T-helper 22 cell (primary cell): Measurements from ENCODE around the gene SMURF1.

Experiments used
- DNase-seq: peaks from one replicate; pipeline ENCODE4 v3.0.0-alpha.2; 2020; ENCODE audit warnings: low read depth

Gene SMURF1

GRCh38 chr7:99004216-99004615 lies 139.7 kb downstream of the SMURF1 start:
- DNase-seq = no peak

GRCh38 chr7:99003419-99003818 lies 140.5 kb downstream of the SMURF1 start:
- no peak for DNase-seq

- no peak for DNase-seq
Observed at GRCh38 chr7:99002827-99003212, 141.1 kb downstream of the SMURF1 start.

GRCh38 chr7:99002148-99002826 lies 141.6 kb downstream of the SMURF1 start:
- DNase-seq = no peak

GRCh38 chr7:99001482-99002147 lies 142.3 kb downstream of the SMURF1 start:
- no peak for DNase-seq

- DNase-seq = no peak
Observed at GRCh38 chr7:99000904-99001465, 142.9 kb downstream of the SMURF1 start.

- DNase-seq = no peak
Observed at GRCh38 chr7:99000196-99000903, 143.6 kb downstream of the SMURF1 start.

- DNase-seq = no peak
Observed at GRCh38 chr7:98998821-98999725, 144.8 kb downstream of the SMURF1 start.

- no peak for DNase-seq
Observed at GRCh38 chr7:98997846-98998245, 146.1 kb downstream of the SMURF1 start.

GRCh38 chr7:98996150-98996552 lies 147.8 kb downstream of the SMURF1 start:
- DNase-seq = no peak

GRCh38 chr7:98995523-98996149 lies 148.3 kb downstream of the SMURF1 start:
- no peak for DNase-seq

- no peak for DNase-seq
Observed at GRCh38 chr7:98995111-98995510, 148.8 kb downstream of the SMURF1 start.

- DNase-seq = no peak
Observed at GRCh38 chr7:98994046-98994944, 149.6 kb downstream of the SMURF1 start.

GRCh38 chr7:98993024-98993897 lies 150.6 kb downstream of the SMURF1 start:
- no peak for DNase-seq

- no peak for DNase-seq
Observed at GRCh38 chr7:98992076-98992475, 151.8 kb downstream of the SMURF1 start.

- DNase-seq = no peak
Observed at GRCh38 chr7:98991141-98991540, 152.8 kb downstream of the SMURF1 start.

- no peak for DNase-seq
Observed at GRCh38 chr7:98990356-98990755, 153.6 kb downstream of the SMURF1 start.

GRCh38 chr7:98988641-98989040 lies 155.3 kb downstream of the SMURF1 start:
- no peak for DNase-seq

GRCh38 chr7:98985945-98986344 lies 158.0 kb downstream of the SMURF1 start:
- no peak for DNase-seq
